PFSK-1 (cell line): ENCODE data around the gene SPIB.

Experiments used
- POLR2AphosphoS5 ChIP-seq: IDR thresholded peaks from 2 replicates; pipeline ENCODE4 v1.6.1; 2012; ENCODE audit warnings: low read depth, mild to moderate bottlenecking, control low read depth, low read length, moderate library complexity
- TF ChIP-seq, protein P1 (sequence below), 2 experiments: IDR thresholded peaks; 2 replicates each; pipeline versions ENCODE4 v1.6.1 to v1.8.0; 2011 to 2012; ENCODE audit warnings: low read depth in 2 of 2, low read length in 2 of 2, control low read depth in 1 of 2, inconsistent platforms in 1 of 2, mild to moderate bottlenecking in 1 of 2, moderate library complexity in 1 of 2; ENCODE audit not compliant: insufficient read depth in 1 of 2

DNA sequence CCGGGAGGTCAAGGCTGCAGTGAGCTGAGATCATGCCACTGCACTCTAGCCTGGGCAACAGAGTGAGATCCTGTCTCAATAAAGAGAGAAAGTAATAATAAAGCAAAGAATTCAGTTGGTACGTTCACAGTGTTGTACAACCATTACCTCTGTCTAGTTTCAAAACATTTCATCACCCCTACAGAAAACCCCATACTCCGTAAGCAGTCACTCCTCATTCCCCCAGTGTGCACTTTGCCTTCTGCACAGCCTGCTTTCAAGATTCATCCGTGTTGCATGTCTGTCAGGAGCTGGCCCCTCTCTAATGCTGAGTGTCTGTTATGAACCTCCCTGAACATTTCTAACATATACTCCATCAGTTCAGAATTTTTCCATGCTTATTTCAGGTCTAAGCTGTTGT is 25.1 kb upstream of the SPIB start:
- TF ChIP-seq POLR2AphosphoS5: no peak
- TF ChIP-seq, protein P1, sequence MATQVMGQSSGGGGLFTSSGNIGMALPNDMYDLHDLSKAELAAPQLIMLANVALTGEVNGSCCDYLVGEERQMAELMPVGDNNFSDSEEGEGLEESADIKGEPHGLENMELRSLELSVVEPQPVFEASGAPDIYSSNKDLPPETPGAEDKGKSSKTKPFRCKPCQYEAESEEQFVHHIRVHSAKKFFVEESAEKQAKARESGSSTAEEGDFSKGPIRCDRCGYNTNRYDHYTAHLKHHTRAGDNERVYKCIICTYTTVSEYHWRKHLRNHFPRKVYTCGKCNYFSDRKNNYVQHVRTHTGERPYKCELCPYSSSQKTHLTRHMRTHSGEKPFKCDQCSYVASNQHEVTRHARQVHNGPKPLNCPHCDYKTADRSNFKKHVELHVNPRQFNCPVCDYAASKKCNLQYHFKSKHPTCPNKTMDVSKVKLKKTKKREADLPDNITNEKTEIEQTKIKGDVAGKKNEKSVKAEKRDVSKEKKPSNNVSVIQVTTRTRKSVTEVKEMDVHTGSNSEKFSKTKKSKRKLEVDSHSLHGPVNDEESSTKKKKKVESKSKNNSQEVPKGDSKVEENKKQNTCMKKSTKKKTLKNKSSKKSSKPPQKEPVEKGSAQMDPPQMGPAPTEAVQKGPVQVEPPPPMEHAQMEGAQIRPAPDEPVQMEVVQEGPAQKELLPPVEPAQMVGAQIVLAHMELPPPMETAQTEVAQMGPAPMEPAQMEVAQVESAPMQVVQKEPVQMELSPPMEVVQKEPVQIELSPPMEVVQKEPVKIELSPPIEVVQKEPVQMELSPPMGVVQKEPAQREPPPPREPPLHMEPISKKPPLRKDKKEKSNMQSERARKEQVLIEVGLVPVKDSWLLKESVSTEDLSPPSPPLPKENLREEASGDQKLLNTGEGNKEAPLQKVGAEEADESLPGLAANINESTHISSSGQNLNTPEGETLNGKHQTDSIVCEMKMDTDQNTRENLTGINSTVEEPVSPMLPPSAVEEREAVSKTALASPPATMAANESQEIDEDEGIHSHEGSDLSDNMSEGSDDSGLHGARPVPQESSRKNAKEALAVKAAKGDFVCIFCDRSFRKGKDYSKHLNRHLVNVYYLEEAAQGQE (IDR thresholded peaks at IDR 0.05; ENCODE audit: insufficient read depth in 1 of 2, low read depth in 2 of 2, low read length in 2 of 2): no peak
